Fibroblast of lung (primary cell): ENCODE results near the gene DNAH10.

Experiments used
- CTCF ChIP-seq, 2 donors: IDR thresholded peaks in 1 of 2; conservative IDR thresholded peaks in 1 of 2; 1 replicate in 1 of 2; 2 replicates in 1 of 2; pipeline ENCODE4 v1.5.1; 2011 to 2012; ENCODE audit warnings: low read length in 2 of 2, control low read depth in 1 of 2, inconsistent platforms in 1 of 2, low read depth in 1 of 2, mild to moderate bottlenecking in 1 of 2
- EZH2 ChIP-seq: IDR thresholded peaks from 2 replicates; pipeline ENCODE4 v1.5.1; 2012; ENCODE audit warnings: low read length, control low read depth, mild to moderate bottlenecking; ENCODE audit errors: missing control alignments

- TF ChIP-seq CTCF (conservative IDR thresholded peaks at IDR 0.05 in 1 of 2, IDR thresholded peaks at IDR 0.05 in 1 of 2; ENCODE audit: low read depth in 1 of 2, low read length in 2 of 2) = no peak
- TF ChIP-seq EZH2 = no peak
Measured at GRCh38 chr12:123908884-123909725, 147.0 kb downstream of the DNAH10 start.
